NCI-H128 (cell line): ENCODE results near the gene BCAM.
"Not testable (repeated sequence)": the region's sequence is repeated elsewhere in the genome, so short reads cannot be mapped to it uniquely, and the experiment has no call there.

Experiments
- DNase-seq: peaks from one replicate; lab custom pipeline; 2025; ENCODE audit not compliant: unreplicated experiment; lab: John Stamatoyannopoulos, UW

BCAM gene

GRCh38 chr19:44816301-44816700 is 7.4 kb downstream of the BCAM start:
- no peak for DNase-seq

DNA sequence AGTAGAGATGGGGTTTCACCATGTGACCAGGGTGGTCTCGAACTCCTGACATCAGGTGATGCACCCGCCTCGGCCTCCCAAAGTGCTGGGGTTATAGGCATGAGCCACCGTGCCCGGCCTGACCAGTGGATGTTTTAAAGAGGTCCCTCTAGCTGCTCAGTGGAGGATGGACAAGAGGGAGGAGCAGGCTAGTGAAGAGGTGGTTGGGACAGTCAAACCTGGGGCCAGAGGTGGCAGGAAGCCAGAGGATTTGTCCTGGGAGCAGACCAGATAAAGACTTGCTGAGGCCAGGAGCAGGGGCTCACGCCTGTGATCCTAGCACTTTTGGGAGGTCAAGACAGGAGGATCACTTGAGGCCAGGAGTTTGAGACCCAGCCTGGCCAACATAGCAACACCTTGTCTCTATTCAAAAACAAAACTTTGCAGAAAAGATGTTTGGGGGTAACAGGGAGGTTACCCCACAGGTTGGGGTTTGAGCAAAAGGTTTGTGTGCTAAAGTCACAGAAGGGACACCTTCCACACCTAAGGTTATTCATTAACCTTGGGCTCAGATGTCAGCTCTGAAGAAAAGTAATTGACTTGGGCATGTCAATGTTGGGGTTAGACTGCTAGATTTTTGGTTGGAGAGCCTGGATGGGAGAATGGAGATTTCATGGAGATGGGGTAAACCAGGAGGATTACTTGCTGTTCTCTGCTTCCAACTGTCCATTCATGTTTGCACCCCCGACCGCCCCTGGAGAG is 9.0 kb downstream of the BCAM start:
- DNase-seq, result no peak

DNA sequence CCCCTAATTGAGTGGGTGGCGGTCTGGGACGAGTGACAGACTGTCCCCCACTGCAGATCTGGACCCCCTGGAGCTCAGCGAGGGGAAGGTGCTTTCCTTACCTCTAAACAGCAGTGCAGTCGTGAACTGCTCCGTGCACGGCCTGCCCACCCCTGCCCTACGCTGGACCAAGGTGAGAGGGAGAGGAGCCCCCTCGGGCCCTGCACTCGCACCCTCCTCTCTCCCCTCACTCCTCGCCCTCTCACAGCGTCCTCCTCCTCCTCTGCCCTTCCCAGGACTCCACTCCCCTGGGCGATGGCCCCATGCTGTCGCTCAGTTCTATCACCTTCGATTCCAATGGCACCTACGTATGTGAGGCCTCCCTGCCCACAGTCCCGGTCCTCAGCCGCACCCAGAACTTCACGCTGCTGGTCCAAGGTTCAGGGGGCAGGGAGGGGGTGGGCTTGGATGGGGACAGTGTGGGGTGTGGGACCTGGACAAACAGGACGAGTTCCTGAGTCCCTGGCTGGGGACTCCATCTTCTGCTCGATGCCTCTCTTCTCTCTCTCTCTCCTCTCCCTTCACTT is 9.6 kb downstream of the BCAM start:
- DNase-seq, result no peak

- no peak for DNase-seq
Measured at GRCh38 chr19:44819246-44819832, 10.4 kb downstream of the BCAM start.

- DNase-seq, result no peak
Measured at GRCh38 chr19:44820648-44821609, 12.0 kb downstream of the BCAM start.

DNA sequence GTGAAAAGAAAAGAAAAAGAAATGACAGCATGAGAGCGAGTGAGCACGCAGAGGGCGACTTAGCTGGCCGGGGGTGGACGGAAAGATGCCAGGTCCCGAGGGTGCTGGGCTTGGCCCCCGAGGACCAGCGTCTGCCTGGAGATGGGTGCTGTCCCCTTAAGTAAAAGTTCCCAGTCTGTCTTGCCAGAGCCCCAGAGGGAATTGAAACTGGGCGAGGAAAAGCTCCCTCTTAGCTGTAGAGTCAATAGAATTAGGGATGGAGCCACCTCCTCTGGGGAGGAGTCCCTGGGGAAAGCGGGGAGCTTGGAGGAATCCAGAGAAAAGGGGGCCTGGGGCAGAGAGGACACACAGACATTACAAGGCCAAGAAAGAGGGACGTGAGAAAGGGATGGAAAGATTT is 13.3 kb downstream of the BCAM start:
- DNase-seq, result no peak

DNA sequence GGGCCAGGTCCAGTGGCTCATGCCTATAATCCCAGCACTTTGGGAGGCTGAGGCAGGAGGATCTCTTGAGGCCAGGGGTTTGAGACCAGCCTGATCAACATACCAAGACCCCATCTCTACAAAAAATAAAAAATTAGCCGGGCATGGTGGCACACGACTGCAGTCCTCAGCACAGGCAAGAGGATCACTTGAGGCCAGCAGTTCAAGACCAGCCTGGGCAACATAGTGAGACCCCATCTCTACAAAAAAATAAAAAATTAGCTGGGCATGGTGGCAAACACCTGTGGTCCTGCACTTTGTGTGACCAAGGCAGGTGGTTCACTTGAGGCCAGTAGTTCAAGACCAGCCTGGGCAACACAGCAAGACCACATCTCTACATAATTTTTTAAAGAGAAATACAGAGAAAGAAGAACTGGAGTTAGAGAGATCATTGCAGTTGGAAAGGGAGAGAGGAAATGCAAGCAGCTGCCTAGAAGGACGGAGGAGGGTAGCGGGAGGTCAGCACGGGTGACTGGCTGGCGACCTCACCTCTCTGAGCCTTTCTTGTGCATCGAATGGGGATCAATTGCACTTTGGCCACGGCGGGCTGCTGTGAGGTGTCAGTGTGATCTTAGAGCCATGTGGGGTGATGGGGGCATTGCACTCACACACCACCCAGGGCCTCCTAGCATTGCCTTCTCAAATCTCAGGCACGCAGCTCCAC is 13.9 kb downstream of the BCAM start:
- no peak for DNase-seq

GRCh38 chr19:44823373-44823698 is 14.4 kb downstream of the BCAM start:
- DNase-seq, result no peak

DNA sequence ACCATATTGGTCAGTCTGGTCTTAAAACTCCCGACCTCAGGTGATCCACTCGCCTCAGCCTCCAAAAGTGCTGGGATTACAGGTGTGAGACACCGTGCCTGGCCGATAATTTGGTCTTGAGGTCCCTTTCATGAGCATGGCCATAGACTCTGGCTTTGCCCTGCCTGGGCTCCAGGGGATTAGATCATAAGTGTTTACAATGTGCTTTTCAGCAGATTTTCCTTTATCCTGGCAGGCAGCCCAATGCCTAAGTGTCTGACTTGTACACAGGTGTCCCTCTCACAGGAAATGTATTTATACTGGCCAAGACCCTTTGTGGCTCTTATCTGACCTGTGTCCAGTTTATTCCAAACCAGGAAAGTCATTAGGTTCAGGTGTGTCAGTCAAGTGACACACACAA is 15.9 kb downstream of the BCAM start:
- DNase-seq, result no peak

GRCh38 chr19:44832875-44833274 is 24.0 kb downstream of the BCAM start:
- not testable (repeated sequence) for DNase-seq

DNA sequence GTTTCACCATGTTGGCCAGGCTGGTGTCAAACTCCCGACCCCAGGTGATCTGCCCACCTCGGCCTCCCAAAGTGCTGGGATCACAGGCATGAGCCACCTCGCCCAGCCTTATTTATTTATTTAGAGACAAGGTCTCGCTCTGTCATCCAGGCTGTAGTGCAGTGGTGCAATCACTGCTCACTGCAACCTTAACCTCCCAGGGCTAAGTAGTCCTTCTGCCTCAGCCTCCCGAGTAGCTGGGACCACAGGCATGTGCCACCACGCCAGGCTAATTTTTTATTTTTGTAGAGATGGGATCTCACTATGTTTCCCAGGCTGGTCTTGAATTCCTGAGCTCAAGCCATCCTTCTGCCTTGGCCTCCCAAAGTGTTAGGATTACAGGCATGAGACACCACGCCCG is 25.5 kb downstream of the BCAM start:
- not testable (repeated sequence) for DNase-seq

DNA sequence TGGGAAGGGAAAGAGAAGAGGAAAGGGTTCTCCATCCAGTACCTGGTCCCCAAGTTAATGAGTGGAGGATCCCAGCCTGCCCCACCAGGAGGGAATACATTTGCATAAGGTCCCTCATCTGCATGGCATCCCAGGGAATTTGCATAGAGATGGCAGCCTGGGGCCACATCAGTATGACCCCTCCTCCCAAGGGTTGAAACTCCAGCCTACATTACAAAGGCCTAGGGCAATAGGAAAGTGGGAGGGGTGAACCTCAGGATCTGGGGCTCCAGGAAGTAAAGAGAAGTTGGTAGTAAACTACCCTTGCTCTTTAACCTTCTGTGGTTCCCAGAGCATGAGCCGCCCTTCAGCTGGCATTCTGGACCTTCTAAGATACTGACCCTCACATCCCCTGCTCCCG is 30.4 kb downstream of the BCAM start:
- no peak for DNase-seq

- no peak for DNase-seq
Measured at GRCh38 chr19:44840811-44841210, 31.9 kb downstream of the BCAM start.

DNA sequence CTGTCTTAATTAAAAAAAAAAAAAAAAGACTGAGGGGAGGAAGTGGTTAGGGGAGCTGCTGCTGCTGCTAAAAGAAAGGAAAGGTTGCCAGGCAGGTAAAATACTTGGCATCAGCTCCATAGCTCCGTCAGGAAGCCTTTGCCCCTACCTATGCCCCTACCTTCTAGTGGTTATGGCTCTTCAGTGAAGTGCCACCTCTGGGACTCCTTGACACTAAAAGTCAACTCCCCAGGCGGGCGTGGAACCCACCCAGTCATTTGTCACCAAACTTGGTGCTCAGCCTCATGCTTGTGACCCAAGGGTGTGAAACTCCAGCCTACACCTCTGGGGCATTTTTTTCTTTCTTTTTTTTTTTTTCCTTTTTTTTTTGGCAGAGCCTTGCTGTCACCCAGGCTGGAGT is 32.3 kb downstream of the BCAM start:
- no peak for DNase-seq

DNA sequence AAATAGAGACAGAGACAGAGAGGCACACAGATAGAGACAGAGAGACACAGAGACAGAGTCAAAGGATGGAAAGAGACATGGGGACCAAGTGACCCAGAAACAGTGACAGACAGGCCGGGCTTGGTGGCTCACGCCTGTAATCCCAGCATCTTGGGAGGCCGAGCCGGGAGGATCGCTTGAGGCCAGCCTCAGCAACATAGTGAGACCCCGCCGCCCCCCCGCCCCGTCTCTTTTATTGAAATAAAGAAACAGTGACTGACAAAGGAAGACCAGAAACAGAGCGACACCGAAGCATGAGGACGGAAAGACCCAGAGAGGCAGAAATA is 36.3 kb downstream of the BCAM start:
- DNase-seq, result no peak

DNA sequence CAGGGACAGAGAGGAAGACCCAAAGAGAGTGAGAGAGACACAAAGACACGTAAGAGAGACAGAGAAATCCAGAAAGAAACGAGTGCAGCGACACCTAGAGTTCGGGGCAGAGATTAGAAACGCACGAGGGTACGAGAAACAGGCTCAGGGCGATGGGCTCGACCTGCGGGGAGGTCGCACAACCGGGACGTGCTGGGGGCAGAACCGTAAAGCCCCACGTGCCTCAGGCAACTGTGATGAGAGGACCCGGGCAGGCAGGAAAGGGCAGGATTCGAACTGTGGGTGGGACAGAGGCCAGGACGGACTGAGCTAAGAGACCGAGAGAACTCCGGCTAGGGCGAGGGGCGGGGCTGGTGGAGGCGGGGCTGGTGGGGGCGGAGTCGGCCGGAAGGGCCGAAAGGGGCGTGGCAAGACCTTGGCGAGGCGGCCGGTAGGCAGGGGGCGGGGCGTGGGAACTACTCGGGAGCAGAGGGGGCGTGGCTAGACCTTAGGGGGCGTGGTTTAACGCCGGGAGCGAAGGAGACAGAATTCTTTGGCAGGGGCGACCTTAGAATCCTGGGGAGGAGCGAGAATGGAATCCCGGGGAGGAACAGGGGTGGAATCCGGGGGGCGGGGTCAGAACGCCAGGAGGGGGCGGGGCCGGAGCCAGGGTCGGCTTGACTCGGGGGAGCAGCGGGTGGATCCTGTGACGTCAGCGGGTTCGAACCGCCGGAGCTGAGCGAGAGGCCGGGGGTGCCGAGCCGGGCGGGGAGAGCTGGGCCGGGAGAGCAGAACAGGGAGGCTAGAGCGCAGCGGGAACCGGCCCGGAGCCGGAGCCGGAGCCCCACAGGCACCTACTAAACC is 36.9 kb downstream of the BCAM start, which contains the start of gene NECTIN2:
NECTIN2 (plus strand) TSS at position 686 of the 843 bp plus-strand sequence. CDS start 229 bp downstream, outside the sequence.
- peak; percentile 71 for DNase-seq

- DNase-seq, result no peak
Measured at GRCh38 chr19:44846455-44847143, 37.7 kb downstream of the BCAM start.

DNA sequence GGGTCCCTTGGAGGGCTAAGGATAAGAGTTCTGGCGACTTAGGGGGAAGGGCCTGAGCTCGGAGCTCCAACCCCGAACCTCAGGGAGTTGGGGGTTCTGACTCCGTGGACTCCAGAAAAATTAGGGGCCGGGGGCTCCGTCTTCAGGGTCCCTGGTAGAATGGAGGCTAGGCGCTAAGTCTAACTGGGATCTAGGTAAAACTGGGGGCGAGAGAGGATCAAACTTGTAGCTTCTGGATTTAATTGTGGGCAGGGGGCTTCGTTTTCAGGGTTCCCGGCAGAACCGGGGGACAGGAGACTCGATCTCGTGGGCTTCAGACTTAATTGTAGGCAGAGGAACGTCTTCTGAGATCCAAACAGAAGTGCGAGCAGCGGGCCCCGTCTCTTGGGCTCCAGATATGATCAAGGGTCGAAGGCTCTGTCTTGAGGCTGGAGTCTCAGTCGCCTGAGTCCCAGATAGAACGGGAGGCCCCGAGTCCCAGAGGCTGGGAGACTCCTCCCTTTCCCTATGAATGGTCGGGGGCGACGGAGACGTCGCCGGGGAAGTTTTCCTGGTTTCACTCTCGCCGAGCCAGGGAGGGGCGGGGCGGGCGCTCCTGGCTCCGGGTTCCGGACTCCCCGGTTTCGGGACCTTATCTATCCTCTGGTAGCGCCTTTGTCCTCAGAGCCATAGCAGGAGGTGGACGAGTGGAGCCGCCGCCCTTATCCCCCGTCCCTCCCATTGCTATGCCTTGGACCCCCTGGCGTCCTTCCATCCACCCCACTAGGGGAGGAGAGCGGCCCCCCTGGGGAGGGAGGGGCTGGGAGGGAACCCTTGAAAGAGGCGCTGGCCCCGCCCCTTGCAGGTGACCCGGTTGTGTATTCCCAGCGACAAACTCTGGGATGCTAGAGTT is 38.5 kb downstream of the BCAM start:
- no peak for DNase-seq
